ENCODE data around the gene TIMP3. TPM values are rescaled to one million over a fixed set of nuclear protein-coding genes. Genes with fewer than 3 reads are reported as not detected.

TIMP3 gene
- polyA plus RNA-seq, 3 donors = 106 to 130 (median 121) TPM

DNA sequence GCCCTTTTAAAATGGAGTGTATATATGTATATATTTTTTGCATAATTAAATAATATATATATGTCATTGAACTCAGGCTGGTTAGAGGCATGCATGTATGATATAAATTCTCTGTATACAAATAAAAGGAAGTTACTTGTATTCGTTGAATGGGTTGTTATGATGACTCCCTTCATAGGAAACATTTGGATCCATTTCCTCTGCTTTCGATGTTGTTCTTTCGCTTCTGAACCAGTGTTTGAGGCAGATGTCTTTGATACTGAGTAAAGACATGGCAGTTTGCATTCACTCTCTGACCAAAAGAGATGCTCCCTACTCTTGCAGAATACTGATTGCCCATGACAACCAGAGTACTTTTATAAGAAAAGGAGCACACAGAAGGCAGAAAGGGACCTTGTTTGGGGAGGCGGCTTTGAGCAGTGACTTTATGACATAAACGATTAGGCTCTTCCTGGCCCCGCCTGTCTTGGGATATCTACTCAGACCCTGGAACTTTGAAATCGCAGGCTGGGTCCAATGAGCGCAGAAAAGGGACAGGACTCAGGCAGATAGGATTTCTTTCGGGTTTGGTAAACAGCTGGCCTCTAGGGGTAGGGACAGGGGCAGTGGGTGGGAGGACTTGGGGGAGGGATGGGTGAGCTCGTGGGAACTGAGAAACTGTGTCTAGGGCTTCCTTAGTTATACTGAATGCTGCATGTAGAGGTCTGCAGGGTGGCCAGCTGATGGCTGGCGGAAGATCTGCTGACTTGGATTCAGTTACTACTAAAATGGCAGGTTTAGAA, 23.2 kb downstream of the TIMP3 start:
- DNase-seq = no peak

DNA sequence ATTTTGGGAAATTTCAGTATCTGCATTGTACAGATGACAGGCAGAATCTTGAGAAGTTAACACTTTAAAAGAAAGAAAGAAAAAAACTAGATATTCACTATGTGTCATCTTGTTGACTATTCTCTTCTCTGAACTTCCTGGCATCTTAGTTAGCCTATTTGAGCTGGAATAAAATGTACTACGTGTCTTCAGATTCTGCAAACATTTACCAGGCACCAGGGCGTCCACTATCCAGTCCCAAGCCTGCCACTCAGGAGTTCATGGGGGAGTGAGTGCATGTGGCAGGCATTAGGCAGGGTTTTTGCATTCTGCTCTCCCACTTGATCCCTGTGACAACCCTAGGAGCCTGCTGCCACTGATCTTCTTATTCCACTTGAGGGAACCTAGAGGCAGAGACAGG, 25.0 kb downstream of the TIMP3 start:
- no peak for DNase-seq

- DNase-seq = no peak
Measured at GRCh38 chr22:32827049-32827602, 25.6 kb downstream of the TIMP3 start.

- DNase-seq = no peak
Measured at GRCh38 chr22:32828150-32828549, 26.6 kb downstream of the TIMP3 start.

DNA sequence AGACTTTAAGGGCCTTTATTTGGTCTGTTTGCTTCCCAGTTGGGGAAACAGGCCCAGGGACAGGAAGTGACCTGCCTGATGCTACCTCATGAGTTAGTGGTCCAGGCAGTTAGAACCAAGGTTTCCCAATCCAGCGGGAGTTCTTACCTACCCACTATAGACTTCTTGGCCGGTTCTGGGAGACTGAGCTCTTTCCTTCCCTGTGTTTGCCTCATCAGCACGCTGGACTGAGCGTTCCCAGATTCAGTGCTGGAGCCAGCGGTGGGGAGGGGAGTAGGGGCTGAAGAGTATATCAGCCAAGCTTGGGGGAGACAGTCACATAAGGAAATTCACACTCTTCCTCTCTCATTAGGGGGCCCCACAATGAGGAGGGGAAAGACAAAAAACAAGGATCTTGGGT, 27.1 kb downstream of the TIMP3 start:
- DNase-seq = no peak

DNA sequence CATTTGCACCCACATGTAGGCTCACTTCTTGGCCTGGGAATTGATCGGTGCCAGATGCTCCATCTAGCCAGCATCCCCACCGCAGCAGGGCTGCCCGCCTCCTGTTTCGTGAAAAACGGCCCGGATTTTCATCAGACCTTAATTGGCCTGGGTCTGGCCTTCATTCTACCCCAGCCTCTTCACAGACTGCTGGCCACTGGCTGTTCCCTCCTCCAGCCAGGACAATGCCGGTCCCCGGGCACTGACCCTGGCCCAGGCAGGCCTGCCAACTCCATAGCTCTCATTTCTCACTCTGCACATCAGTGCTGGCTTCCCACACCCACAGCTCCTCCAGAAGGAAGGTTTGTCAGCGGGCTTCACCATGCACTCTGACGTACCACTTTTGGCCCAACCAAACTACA, 27.9 kb downstream of the TIMP3 start:
- no peak for DNase-seq

GRCh38 chr22:32830473-32830872, 29.0 kb downstream of the TIMP3 start:
- no peak for DNase-seq

- DNase-seq = no peak
Measured at GRCh38 chr22:32830957-32831356, 29.5 kb downstream of the TIMP3 start.

- DNase-seq = no peak
Measured at GRCh38 chr22:32831584-32831983, 30.1 kb downstream of the TIMP3 start.

DNA sequence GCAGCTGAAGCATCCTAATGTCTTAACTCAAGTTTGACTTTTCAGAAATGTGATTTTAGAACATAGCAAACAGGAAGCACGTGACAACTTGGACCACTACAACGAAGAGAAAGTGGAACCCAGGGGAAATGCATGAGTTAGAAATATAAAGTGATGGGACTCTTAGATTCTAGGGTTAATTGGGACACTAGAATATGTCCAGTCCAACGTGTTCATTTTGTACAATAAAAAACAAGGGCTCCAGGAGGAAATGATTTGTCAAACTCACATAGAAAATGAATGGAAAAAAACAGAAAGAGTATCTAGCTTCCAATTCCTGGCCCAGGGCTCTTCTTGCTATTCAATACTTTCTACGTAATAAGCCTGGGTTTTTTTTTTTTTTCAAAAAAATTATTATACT, 30.7 kb downstream of the TIMP3 start:
- DNase-seq = no peak

DNA sequence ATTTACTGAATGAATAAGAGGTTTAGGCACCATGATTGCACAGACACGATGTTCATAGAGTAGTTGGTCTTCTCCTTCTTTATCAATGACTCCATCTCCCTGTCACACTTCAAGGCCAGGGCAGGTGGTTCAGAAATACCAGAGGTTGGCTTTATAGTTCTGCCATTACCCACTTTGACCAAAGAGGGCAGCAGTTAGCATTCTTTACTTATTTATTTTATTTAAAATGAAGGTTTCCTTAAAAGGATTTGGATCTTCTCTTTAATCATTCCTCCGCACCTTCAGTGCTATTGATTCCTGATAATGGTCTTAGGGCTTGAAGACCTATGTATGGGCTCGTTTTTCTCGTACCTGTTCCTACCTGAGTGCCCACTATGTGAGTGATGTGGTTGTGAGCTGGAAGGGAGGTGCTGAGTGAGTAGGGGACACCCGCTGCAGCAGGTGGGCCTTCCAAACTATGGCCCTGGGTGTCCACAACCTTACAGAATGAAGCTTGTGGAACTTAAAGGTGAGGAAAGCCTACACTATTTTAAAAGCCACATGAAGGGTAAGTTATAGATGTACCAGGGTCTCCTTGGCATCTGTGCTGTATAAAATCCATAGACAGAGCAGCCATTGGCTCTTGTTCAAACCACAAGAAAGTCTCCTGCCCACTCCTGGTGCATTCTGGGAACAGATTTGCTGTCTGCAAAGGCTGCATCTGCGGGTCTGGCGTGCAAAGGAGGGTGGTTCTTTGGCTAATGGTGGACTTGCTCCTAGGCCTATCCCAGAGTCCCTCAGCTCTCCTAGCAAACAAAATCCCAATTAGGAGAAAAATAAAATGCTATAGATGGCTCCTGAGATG, 35.0 kb downstream of the TIMP3 start:
- no peak for DNase-seq

DNA sequence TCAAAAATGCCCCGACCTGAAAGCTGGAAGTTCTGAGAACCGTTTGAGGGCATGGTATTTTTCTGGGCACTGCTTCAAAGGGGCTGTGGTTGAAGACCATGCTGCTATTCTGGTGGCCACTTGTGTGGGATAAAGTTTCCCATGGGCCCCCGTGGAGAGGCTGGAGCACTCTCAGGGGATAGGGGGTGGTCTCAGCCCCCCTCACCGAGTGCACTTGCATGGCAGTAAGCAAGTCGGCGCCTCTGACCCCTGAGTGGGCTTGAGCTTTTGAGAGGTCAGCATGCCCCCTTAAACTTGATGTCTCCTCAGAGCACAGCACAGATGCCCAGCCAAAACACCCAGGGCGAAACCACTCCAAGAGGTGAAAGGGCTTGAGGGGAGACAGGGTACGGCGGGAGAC, 35.6 kb downstream of the TIMP3 start:
- no peak for DNase-seq

DNA sequence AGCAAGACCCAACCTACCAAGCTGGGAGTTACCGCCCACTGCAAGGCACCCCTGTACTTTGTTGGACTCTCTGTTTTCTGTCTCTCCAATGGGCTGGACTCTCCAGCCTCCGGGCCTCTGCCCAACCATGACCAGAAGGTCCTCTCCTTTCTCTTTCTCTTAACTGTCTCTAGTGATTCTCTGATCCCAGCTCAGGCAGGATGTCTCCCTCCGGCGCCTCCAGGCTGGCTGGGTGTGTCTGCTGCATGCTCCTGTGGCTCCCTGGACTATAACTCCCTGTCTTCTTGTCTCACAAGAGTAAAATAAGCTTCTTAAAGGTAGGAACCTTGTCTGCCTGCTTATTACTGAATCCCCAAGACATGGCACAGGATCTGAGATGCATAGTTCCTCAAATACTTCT, 36.3 kb downstream of the TIMP3 start:
- DNase-seq = no peak

DNA sequence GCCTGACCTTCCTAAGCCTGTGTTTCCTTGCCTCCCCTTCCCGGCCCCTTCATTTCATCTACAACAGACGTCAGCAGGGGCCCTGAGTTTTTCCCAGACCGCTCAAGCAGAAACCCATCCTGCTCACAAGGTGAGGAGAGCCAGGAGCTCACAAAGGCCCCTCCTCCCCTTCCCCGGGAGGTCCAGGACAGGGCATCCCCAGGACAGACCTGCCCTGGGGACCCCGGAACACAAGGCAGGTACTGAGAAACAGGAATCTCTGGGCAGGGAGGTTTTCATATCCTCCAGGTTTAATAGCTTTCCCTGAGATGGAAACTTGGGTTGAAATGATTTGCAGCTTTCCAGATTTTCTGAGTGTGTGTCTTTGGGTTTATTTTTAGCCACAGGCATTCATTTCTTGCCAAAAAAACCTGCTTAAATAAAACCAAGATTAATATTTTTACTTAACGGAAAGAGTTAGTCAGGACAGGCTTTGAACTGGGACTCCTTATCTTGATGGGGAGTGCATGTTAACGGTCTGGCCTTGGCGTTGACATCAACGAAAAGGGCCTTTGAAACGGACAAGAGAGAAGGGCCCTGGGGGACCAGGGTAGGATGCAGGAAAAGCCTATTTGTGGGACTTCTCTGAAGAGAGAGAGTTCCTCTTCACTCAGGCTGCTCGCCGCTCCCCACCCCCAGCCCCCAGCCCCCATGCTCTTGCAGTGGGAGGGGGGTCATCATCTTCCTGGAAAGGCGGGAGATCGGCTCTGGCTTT, 38.5 kb downstream of the TIMP3 start:
- no peak for DNase-seq

GRCh38 chr22:32841175-32841574, 39.7 kb downstream of the TIMP3 start:
- no peak for DNase-seq

DNA sequence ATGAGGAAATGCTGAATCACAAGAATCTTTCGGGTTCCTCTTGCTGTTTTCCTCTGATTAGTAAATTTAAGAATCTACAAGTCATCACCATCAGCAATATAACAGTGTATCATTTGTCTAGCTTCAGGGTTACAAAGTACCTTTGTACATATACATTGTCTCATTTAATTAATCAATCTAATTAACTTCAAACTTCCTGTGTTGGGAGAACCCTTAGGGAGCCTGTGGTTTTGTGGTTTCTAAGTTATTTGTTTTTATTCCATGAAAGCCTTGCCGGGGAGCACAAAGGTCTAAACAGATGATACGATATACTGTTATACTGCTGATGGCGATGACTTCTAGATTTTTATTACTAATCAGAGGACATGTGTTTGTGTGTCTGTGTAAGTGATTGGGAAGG, 41.0 kb downstream of the TIMP3 start:
- no peak for DNase-seq

- DNase-seq = no peak
Measured at GRCh38 chr22:32843300-32843699, 41.8 kb downstream of the TIMP3 start.

GRCh38 chr22:32844251-32844650, 42.7 kb downstream of the TIMP3 start:
- DNase-seq = no peak

DNA sequence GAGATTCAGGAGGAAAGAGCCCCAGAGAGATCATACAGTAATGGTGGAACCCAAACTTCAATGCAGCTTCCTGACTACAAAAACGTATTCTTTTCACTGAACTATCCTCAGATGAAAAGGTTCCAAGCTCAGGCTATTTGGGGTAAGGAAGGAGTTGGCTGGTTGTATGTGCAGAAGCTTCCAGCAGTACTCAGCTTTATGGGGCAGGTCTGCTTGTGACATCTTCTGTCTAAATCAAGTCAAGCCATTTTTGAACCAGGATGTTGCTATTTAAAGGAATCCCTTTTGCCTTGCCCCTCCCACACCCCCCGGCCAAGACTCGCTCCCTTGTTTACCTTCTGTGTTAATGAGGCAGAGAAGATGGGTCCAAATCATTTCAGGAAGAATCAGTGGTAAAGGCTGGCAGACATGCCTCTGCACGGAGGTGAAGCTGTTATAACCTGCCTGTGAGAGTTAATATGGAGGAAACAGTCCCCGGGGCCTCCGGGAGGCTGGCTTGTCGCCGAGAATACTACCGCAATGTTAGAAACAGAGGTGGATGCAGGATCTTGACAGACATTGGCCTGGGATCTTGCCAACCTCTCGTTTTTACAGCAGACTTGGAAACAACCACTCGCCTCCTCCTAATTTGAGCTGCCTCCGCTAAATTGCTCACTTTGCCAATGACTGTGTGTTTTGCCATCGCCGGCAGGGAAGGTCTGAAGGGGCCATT, 45.4 kb downstream of the TIMP3 start:
- no peak for DNase-seq

GRCh38 chr22:32848226-32848625, 46.7 kb downstream of the TIMP3 start:
- DNase-seq = no peak

DNA sequence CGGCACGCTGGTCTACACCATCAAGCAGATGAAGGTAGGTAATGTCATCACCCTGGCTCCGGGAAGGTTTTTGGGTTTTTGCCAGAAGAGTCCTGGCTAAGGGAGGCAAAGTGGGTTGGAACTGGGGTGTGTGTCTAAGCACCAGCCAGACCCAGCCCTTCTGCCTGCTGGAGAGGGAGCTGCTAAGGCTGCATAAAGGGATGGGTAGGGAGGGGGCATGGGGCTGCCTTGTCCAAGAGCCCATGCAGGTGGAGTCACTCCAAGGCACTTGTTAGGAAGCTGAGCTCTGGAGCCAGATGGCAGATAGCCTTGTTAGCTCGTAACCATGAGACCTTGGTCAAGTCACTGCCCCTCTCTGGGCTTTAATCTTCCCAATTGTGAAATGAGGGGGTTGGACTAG, 48.0 kb downstream of the TIMP3 start:
- no peak for DNase-seq

- no peak for DNase-seq
Measured at GRCh38 chr22:32850157-32850556, 48.7 kb downstream of the TIMP3 start.
